GM18502 (cell line): Measurements from ENCODE around the gene F2RL3.

Experiments used
- ATAC-seq: cut with Tn5 transposase; IDR thresholded peaks from one replicate; pipeline ENCODE4 v1.9.1; 2021; ENCODE audit warnings: mild to moderate bottlenecking; ENCODE audit not compliant: unreplicated experiment, poor library complexity

F2RL3 gene

DNA sequence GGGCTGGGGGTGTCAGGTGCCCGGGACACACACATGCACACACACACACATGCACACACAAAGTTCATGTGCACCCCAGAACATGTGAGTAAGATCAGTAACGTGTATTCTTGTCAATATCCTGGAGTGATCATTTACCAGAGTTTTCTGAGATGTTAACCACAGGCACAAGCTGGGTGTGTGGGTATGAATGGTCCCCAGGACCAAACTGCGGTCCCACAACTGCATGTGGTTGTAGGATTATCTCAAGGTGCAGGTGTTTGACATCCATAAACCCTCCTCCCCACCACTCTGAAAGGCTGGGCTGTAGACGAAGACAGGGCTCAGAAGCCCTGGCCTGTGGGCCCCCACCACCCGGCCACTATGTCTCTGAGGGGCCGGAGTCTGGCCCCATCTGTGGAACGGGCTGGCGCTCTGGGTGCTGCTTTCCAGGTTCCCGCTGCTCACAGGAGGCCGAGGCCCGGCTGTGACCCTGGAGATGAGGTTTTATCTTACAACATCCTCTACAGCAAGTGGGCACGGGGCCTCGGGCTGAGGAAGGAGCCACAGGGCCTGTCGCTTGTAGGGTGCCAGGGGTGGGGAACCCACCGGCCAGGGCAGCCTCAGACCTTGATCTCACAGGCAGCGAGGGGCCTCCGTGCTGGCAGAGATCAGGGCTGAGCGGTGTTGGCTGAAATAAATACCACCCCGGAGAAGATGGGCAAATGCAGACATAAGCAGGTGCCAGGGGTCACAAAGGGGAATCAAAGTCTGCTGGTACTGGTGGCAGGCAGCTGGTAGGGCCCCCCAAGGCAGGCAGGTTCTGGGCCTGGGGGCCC is 4.3 kb downstream of the F2RL3 start:
- no peak for ATAC-seq

DNA sequence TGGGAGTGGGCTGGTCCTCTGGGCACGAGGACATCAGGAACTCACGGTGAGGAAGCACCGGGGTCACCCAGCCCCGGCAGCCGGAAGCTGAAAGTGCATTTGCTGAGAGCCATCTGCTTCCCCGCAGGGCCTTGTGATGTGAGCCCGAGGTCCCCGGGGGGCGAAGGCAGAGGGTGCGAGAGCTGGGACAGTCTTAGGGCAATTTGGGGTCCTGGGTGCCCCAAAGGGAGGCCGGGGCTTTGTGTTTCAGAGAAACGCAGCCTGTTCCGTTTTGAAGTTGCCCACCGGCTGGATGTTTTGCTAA is 4.8 kb downstream of the F2RL3 start:
- no peak for ATAC-seq

DNA sequence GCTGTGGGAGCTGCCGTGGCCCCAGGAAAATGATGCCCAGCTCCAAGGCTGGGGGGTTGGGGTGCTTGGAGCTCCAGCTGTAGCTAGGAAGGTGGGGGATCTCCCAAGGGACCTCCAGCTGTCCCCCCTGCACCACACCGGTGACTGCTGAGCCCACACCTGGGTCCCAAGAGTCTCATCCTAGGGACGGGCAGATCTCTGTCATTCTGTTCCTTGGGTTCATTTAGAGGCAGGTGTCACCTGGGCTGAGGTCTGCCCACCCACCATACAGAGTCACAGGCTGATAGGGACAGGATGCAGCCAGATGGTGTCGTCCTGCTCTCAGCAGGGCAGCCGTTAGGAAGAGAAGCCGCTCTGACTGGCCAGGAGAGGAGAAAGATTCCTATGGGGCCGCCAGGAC is 5.3 kb downstream of the F2RL3 start:
- ATAC-seq, result no peak

DNA sequence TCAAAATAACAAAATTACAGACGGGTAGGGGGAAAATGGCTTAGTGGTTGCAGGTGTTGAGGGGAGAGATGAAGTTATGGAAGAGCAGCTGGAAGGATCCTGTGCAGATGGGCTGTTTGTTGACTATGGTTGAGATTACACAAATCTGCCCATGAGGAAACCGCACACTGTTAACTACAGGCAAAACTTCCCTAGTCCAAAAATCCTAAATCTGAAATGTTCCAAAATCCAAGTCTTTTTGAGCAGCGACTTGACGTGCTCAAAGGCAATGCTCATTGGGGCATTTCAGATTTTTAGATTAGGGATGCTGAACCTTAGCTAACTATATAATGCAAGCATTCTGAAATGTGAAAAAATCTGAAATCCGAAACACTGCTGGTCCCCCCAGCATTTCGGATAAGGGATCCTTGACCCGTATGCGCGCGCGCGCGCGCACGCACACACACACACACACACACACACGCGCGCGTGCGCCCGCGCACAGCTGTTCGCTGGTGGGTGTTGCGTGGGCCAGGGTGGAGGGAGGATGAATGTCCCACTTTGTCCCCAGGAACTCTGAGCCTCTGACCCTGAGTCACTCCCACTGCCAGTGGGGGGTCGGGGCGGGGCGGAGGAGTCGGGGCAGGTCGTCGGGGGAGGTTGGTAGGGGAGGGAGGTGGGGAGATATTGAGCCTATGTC is 6.8 kb downstream of the F2RL3 start:
- no peak for ATAC-seq

DNA sequence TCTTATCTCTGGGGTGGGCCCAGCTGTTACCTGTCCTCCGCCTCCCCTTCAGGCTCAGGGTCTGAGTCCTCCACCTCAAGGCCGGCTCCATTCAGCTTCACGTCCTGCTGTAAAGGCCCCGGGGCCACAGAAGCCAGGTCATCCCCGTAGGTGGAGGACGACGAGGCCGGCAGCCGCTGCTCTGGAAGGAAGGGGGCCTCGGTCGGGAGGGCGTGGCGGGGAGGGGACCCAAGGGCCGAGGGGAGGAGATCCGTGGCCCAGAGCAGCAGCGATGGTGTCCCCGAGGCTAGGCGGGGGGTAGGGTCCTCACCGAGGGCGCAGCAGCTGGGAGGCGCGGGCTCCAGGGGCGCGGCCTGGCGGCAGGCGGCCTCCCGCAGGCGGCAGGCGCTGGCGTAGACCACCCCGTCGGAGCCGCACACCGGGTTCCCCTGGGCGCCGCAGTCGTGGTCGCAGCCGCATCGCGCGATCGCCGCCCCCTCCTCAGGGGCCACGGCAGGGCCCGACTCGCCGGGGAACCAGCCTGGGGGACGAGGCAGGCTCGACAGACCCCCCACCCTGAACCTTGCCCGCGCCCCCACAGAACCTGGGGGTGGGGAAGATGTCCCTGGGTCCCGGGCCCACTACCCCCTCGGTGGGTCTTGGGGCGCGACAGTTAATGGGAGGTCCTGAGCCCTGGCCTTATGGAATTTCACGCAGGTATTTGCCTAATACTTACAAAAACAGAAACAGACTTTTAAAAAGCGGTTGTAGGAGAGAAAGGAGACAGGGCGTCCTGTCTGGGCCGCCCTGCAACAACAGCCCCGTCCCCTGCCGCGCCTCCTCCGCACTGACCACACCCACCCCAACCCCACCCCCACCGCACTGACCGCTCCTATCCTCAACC is 7.6 kb downstream of the F2RL3 start:
- ATAC-seq, result peak; percentile 38

DNA sequence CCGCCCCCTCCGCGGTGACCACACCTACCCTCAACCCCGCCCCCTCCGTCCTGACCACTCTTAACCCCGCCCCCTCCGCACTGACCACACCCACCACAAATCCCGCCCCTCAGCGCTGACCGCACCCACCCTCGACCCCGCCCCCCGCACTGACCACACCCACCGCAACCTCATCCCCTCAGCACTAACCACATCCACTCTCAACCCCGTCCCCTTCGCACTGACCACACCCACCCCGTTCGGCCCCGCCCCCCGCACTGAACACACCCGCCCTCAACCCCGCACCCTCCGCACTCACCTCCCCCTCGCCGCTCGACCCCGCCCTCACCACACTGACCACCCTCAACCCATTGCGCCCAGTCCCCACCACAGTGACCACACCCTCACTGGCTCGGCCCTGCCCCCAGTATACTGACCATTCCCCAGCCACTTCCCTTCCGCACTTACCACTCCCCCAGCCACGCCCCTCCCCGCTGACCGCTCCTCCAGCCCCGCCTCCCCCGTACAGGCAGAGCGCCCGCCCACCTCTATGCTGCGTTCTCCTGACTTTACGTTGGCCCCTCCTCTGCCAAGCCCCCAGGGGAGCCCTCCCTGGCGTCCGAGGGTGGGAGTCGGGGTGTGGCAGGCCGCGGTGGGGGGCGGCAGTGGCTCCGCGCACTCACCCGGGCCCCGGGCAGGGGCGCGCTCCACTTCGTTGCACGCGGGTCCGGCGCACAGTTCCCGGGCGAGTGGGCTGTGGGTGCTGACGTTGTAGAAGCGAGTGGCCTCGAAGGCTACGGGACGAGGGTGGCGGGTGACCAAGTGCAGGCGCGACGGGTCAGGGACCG is 8.4 kb downstream of the F2RL3 start:
- peak; percentile 57 for ATAC-seq

DNA sequence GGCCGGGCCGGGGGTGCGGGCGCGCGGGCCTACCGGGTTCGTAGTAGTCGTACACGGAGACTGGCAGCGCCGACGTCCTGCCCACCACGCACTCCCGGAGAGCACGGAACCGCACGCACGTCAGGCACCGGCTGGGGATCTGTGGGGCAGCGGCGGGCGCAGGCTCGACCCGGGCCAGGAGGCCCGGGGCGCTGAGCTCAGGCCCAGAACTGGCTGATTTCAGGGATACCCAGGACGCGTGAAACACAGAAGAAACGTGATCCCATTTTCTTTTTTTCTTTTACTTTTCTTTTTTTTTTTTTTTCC is 9.0 kb downstream of the F2RL3 start:
- no peak for ATAC-seq

DNA sequence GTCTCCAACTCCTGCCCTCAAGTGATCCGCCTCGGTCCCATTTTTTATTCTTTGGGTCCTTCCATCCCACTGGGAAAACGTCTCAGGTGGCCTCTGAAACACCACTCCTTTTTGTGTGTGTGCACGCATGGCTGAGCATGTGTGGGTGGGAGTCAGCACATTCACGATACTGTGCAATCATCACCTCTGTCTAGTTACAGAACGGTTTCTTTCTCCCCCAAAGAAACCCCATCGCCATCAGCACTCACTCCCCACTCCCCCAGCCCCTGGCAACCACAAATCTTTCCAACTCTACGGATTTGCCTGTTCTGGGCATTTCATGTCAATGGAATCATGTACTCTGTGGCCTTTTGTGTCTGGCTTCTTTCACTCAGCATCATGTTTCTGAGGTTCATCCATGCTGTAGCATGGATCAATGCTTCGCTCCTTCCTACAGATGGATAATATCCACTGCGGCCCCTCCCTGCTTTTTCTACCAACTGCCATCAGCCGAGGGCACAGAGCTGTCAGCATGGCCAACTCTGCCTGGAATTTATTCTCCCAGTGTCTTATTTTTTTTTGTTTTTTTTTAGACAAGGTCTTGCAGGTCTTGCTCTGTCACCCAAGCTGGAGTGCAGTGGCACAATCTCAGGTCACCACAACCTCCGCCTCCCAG is 9.7 kb downstream of the F2RL3 start:
- no peak for ATAC-seq

DNA sequence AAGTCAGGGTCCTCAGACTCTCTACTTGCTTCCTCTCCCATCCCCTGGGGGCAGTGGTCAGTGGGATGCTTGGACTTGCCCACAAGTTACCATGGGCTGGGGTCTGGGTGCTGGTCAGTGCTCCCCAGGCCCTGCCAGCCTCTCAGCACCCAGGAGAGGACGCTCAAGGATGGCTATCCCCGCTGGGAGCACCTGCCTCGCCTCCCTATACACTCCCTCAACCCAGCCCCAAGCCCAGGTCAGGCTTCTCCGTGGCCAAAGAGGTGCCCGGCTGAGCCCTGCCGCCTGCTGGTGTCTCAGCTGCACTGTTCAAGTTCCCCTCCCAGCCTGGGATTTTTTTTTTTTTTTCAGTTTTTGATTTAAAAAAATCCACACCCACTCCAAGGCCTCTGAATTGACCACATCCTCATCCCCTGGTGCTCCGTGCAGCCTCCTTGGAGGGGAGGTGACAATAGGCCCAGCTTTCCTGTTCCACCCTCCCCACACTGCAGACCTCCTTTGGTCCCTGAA is 10.8 kb downstream of the F2RL3 start:
- no peak for ATAC-seq

DNA sequence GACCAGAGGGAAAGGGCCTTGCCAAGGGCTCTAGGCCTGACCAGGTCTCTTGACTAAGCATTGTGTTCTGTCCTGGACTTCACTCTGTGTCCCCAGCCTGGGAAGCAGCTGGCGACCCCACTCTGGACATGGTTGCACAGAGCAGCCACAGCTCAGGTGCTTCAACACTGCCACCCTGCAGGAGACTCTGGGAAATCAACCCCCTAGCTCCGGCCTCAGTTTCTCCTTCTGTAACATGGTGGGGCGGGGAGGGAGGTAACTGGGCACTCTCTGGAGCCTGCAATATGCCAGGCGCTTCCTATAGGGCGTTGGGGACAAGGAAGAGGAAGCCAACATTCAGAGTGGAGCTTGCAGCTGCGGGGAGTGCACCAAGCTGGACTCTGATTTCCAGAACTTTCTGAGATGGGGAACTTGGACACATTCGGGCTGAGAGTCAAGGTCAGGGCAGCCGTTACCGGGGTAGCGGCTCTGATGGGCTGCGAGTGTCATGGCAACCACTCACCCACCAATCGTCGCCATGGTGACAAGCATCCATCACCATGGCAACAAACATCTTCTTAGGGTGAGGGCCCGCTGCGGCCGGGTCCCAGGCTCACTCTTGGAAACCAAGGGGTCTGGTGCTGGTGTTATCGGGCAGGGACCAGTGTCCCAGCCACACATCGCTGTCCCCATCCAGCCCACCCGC is 12.8 kb downstream of the F2RL3 start:
- no peak for ATAC-seq

DNA sequence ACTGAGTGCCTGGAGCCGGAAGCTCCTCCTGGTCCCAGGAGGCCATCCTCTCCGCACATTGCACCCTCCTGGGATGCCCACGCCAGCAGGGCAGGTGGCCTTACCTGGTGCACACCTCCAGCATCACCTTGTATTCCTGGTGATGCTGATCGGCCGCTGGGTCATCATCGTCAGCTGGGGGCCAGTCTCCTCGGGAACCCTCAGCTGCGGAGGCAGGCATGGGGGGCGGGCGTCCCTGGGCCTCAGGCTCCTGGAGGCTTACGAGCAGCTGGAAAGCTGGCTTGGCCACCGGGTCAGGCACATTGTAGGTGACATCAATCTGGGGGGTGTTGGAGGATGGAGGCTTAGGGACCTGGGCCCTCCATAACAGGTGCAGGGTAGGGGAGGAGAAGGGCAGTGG is 13.7 kb downstream of the F2RL3 start:
- ATAC-seq, result no peak

DNA sequence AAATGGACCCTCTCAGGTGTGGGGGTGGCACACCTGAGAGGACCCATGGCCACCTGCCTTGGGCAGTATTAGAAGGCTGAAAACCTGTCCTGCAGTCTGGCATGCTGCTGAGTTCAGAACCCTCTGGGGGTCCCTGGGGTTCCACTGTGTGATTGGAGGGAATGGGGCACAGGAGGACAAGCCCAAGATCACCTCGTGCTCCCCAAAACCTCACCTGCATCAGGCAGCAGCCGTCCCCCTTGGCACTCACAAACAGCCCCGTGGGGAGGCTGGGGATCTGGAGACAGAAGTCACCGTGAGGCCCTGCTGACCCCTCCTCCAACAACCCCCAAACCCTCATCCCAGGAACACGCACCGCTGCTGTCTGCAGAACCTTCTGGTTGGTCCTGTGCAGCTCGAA is 14.5 kb downstream of the F2RL3 start:
- no peak for ATAC-seq

DNA sequence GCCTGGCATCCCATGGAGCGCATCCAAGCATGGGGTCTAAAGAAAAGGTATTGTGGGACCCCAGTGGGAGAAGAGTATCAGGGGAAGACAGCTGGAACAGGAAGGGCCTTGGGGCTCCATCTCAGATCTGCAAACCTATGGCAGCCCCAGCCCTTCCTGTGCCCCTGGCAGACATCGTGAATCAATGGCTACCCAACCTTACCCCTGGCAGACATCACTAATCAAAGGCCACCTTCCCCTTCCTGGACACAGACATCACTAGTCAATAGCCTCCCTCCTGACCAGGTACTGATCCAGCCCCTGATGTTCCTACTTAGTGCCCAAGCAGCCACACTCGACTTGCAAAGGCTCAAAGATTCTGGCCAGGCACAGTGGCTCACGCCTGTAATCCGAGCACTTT is 15.8 kb downstream of the F2RL3 start:
- no peak for ATAC-seq

DNA sequence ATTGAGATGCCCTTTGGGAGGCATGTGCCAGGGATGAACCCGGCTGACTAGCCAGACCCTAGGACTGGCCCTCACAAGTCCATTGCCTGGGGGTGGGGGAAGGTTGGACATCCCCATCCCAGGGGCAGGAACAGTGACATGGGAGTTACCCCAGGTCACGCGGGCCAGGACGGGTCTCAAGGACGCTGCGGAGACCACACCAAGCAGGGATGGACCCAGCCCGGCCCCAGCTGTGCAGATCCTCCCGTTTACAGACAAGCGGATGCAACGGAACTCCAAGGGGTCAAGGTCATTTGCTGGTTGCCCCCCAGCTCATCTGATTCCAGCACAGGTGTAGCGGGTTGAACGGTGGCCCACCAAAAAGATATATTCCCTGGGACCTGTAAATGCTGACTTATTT is 20.0 kb downstream of the F2RL3 start:
- ATAC-seq, result no peak

DNA sequence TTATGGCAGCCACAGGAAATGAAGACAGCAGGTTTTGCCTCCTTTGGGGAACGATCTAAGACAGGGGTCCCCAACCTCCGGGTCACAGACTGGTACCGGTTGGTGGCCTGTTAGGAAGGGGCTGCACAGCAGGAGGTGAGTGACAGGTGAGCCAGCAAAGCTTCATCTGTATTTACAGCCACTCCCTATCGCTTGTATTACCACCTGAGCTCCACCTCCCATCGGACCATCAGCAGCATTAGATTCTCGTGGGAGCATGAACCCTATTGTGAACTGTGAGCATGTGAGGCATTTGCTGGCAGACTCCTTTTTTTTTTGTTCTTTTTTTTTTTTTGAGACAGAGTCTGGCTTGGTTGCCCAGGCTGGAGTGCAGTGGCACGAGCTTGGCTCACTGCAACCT is 22.2 kb downstream of the F2RL3 start:
- no peak for ATAC-seq

DNA sequence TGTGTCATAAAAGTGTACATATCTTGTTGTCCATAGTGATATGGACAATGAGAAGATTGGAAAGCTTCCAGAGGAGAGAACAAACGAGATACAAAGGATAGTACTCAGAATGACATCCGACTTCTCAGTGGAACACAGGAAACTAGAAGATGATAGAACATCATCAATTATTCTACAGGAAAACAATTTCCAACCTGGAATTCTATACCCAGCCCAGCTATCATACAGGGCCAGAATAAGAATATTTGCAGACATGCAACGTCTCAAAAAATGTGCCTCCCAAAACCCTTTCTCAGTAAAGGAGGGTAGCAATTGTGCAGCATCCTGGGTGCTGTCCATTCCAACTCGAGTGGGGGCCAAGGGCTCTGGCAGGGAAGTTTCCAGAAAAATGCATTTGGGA is 24.0 kb downstream of the F2RL3 start:
- ATAC-seq, result no peak

DNA sequence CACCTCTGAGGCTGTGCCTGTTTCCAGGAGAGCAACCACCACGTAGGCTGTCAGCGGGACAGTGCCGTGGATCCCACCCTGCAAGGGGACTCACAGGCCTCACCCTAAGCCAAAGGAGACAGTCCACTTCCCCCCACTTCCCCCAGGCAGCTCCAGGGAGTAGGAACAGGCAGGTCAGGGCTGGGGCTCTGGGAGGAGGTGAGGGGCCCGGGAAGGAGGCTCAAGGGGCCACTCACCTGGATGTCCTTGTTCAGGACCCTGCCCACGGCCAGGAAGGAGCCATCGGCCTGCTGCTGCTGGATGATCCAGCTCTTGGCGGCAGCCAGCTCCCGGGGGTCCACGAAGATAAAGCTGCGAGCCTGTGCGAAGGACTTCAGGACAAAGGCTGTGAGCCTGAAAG is 25.6 kb downstream of the F2RL3 start:
- ATAC-seq, result no peak

DNA sequence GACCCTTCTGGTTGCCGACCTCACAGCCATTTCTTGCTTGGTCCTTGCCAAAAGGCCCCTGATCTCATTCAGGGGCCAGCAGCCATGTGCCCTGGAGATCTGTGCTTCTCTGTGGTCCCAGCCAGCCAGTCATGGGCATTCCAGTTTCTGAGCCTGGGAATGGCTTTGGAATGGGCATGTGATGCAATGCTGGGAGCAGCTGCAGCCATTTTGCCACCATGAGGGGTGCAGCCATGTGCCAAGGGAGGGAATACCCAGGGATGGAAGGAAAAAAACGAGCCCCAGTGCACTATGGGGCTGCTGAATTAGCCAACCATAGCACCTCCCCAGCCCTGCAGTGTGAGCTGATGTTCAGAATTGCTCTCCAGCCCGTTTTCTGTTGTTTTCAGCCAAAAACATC is 26.3 kb downstream of the F2RL3 start:
- no peak for ATAC-seq

DNA sequence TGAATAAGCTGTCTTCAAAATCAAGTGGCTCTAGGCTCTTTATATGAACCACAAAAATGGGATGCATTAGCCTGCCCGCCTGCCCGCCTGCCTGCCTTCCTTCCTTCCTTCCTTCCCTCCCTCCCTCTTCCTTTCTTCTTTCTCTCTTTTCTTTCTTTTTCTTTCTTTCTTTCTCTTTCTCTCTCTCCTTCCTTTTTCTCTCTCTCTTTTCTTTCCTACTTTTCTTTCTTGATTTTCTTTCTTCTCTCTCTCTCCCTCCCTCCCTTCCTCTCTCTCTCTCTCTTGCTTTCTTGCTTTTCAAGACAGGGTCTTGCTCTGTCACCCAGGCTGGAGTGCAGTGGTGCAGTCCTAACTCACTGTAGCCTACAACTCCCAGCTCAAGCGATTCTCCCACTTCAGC is 26.9 kb downstream of the F2RL3 start:
- no peak for ATAC-seq
